Hematopoietic multipotent progenitor cell (in vitro differentiated cells): ENCODE data around the gene MTFMT. TPM values are rescaled to one million over a fixed set of nuclear protein-coding genes. Genes with fewer than 3 reads are reported as not detected.
"Not testable (repeated sequence)": the region's sequence is repeated elsewhere in the genome, so short reads cannot be mapped to it uniquely, and the experiment has no call there.

Source experiments
- DNase-seq, 3 donors: peaks; one replicate each; pipeline ENCODE4 v3.0.0-alpha.2; 2011 to 2015; ENCODE audit warnings: low read depth in 2 of 3, low spot score in 2 of 3
- total RNA-seq: library from RNA; depleted of rRNA; stranded (reverse); fragments of >200 nt; gene quantifications from one replicate; pipeline ENCODE4 v1.2.3, GENCODE V29; 2012

Gene MTFMT
- total RNA-seq, 1 donor = 10.0 TPM

DNA sequence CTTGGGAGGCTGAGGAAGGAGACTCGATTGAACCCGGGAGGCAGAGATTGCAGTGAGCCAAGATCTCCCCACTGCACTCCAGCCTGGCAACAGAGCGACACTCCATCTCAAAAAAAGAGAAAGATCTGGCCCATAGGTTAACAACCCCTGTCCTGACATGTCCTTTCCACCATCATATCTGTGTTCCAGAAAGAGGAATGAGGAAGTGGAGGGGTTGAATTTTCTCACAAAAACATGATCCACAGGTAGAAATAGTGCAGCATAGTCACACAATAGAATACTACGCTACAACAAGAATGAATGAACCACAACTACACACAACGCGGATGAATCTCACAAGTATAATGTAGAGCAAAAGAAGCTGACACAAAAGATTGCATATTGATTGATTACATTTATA lies 11.0 kb upstream of the MTFMT start:
- DNase-seq = no peak

DNA sequence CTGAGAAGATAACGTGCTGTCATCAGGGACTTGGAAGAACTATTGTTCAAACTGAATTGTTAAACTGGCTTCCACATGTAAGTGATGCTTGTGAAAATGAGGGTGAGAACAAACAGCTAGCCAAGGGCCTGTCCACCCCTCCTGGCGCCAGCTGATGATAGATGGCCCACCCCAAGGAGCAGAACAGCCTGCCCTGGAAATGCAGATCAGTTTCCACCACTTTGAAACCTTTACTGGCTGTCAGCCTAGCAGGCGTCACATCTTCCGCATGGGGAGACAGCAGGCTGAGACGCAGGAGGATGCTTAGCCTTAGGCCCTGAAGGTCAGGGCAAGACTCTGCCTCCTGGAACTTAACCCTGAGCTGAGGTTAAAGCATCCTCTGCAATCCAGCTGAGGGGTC lies 9.4 kb upstream of the MTFMT start:
- no peak for DNase-seq

DNA sequence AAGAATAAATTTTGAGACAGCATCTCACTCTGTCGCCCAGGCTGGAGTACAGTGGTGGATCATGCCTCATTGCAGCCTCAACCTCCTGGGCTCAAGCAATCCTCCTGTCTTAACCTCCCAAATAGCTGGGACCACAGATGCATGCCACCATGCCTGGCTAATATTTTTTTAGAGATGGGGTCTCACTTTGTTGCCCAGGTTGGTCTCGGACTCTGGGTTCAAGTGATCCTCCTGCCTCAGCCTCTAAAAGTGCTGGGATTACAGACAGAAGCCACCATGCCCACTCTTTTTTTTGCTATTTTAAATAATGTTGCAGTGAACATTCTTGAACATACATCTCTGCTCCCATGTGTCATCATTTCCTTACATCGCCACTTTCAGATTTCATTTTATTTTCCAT lies 9.0 kb upstream of the MTFMT start:
- no peak for DNase-seq

- DNase-seq = no peak
These were observed 7.9 kb upstream of the MTFMT start for GRCh38 chr15:65037309-65037708.

DNA sequence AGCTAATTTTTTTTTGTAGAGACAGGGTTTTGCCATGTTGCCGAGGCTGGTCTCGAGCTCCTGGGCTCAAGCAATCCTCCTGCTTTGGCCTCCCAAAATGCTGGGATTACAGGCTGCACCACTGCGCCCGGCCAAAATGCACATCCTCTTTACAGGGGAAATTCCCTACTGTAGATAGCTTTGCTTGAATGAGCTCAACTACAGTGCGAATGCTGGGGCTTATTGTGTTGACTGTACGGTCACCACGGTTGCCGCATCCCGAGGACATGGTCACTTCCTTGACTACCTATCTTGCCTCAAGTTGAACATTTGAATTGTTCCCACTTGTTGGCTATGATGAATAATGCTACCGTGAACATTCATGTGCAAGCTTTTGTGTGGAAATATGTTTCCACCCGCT lies 5.3 kb upstream of the MTFMT start:
- no peak for DNase-seq

DNA sequence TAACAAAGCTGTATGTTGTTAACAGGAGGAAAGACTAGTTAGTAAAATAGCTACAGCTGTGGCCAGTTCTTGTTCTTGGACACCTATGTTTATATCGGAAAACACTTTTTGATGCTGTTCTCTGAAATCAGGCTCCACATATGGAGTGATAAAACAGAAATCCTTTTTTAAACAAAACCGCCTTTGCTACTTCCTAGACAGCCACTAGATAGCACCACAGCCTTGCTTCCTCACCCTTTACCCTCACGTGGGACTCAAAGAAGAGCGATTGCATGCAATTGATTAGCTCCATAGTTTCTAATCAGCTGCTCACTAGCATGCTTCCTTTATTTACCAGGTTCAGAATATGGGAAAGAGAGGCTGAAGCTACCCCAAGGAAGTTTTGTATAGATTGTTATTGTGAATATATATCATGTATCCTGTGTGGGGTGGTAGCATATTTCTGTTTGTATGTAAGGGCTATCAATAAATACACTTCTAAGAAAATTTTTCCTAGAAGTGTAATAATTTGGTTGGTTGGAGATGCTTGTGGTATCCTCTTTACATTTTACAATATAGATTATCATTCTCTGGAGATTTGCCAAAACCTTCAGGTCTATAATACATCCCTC lies 4.3 kb upstream of the MTFMT start:
- DNase-seq = peak in 1 of 3 donors; percentile 55

DNA sequence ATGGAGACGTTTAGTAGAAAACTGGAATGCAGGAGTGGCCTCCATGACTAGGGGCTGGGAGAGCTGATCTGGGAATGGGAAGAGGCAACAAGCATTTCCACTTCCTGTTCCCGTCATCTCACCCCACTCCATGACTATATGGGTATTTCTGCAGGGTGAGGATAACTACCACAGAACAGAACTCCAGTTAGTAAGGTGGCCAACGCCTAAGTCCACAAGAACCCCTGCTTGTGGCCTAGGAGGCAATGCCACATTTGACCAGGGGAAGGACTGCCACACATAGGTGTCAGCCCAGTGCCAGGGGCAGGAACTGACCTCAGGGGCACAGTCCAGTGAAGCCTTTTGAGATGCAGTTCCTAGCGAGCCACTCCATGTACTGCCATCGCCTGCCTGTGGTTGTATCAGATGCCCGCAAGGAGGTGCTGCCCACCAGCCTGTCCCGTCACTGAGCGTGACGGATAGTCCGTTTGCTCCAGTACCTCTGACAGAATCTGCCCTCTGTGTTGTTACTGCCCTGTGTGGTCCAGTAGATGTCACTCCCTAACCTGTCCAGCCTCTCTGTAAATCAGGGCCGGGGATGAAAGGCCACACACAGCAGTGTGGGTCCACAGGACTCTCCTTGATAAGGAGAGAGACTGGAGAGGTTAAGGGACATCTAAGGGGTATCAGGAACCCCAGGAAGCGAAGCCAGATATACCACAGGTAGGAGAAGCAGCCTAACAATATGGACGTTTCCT lies 3.5 kb upstream of the MTFMT start:
- peak in 2 of 3 donors; percentile 62 to 79 for DNase-seq

GRCh38 chr15:65029736-65030208 lies 333 bp upstream of the MTFMT start:
- no peak for DNase-seq

DNA sequence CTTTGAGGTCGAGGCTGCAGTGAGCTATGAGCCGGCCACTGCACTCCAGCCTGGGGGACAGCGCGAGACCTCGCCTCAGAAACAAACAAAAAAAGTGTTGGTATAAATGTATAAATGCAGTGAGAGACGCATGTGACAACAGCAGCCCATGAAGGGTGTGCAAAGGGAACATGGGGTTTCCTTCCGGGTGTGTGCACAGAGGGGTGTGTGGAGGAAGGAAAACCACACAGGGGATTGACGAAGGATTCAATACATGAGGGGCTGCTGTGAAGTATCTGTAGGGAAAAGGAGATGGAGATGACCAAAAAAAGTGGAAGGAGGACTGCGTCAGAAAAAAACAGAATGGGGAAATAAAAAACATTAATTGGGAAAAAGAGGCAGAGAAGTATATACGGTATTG lies 1.1 kb downstream of the MTFMT start:
- no peak for DNase-seq

GRCh38 chr15:65027593-65027992 lies 1.8 kb downstream of the MTFMT start:
- no peak for DNase-seq

- DNase-seq = no peak
These were observed 2.7 kb downstream of the MTFMT start for GRCh38 chr15:65026756-65027155.

DNA sequence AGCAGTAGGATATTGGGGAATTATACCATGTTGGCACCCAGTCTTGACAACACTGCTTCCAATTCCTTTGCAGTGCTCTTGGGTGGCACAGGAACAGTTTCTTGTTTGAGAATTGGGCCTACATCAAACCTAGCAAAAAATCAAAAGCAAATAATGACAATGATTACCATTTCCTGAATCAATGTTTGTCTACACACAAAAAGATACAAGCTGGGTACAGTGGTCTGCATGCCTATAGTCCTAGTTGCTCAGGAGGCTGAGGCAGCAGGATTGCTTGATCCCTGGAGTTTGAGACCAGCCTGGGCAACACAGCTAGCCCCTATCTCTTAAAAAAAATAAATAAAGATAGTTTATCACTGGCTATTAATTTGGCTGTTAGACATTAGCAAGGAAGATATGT lies 8.0 kb downstream of the MTFMT start:
- no peak for DNase-seq

GRCh38 chr15:65020419-65020818 lies 9.0 kb downstream of the MTFMT start:
- DNase-seq = no peak

DNA sequence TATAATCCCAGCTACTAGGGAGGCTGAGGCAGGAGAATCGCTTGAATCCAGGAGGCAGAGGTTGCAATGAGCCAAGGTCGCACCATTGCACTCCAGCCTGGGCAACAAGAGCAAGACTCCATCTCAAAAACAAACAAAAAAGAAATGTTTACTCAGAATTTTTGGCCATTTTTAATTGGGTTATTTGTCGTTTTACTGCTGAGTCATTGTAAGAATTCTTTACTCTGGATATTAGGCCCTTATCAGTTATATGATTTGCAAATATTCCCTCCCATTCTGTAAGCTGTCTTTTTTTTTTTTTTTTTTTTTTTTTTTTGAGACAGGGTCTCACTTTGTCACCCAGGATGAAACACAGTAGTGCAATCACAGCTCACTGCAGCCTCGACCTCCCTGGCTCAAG lies 18.2 kb downstream of the MTFMT start:
- DNase-seq = not testable (repeated sequence)

DNA sequence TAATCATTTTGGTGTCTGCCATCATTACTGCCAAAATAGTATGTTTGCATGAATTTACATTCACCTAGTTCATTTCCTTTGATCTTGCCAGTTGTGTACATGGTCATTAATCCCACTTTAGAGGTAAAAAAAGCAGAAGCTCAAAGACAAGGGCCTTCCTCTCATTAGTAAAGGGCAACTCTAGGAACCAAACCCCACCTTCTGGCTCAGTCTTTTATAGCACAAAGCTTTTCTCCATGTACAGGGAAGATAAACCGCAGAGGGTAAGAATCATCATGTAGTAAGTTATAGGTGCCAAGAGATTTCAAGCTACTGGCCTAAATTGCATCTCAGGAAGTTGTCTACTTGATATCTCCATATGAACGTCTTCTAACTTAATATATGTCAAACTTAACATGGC lies 20.5 kb downstream of the MTFMT start:
- DNase-seq = peak in 2 of 3 donors; percentile 41 to 74

GRCh38 chr15:65006876-65007275 lies 22.6 kb downstream of the MTFMT start:
- no peak for DNase-seq

DNA sequence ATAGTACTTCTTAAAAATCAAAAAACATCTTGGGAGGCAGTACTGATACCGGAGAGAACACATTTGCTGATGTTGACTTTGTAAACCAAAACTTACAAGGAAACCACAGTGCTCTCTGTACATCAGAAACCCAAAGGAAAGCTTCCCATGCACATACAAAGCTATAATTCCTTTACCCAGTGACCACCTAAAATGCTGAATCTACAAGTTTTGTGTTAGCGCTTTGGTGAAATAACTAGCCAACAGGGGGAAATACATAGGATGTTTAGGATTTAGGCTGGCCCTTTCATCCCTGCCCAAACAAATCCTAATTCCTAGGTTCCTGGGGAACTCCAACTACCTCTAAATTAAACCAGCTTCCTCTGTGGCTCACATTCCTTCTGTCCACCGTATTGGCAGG lies 24.4 kb downstream of the MTFMT start:
- no peak for DNase-seq

- DNase-seq = no peak
These were observed 31.6 kb downstream of the MTFMT start for GRCh38 chr15:64997745-64998375.

DNA sequence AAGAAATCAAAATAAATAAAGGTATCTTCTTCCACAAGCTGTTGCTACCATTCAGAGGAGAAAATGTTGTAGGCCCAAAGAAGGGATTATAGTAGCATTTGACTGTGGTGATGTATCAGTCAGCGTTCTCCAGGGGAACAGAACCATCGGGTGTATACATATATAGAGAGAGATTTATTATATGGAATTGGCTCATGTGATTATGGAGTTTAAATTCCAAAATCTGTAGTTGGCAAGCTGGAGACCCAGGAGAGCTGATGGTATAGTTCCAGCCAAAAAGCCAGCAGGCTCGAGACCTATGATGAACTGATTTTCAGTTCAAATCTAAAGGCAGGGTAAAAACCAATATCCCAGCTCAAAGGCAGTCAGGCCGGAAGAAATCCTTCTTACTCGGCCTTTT lies 32.4 kb downstream of the MTFMT start:
- DNase-seq = no peak

DNA sequence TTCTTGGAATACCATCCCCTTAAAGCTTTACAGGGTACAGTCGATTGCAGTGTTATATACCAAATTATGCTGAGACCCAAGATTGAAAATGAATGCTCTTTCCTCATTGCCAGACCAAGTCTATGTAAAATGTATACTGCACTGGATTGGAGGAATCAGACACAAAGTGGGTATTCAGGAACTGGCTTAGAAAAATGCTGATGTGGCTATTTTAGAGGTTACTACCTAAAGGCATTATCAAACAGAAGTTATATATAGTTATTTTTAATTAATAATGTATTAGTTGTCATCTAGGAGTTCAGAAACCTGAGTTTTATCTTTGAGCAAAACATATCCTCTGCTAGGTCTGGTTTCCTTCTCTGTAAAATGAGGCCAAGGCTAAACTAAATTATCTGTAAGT lies 36.1 kb downstream of the MTFMT start:
- DNase-seq = no peak

GRCh38 chr15:64991536-64992135 lies 37.8 kb downstream of the MTFMT start:
- no peak for DNase-seq

GRCh38 chr15:64990168-64990470 lies 39.3 kb downstream of the MTFMT start:
- DNase-seq = no peak
